HepG2 (cell line): Measurements from ENCODE around the gene MYH7. TPM values are rescaled to one million over a fixed set of nuclear protein-coding genes. Genes with fewer than 3 reads are reported as not detected.

ENCODE experiments used
- CBX1 ChIP-seq: IDR thresholded peaks from one replicate; pipeline ENCODE4 v1.6.1; 2016; ENCODE audit warnings: antibody characterized with exemption, low read depth
- DPF2 ChIP-seq: sonication (generic); formaldehyde crosslinking; IDR thresholded peaks from 2 replicates; pipeline ENCODE4 v1.4.0; 2020; ENCODE audit warnings: mild to moderate bottlenecking, low read depth, missing genetic modification reagents, borderline replicate concordance
- ELF3 ChIP-seq: IDR thresholded peaks from 2 replicates; pipeline ENCODE4 v1.6.1; 2016; ENCODE audit warnings: missing genetic modification reagents, missing compliant biosample characterization
- HIVEP1 ChIP-seq: sonication (generic); formaldehyde crosslinking; IDR thresholded peaks from 2 replicates; pipeline ENCODE4 v1.4.0; 2020; ENCODE audit warnings: mild to moderate bottlenecking, missing genetic modification reagents
- HNRNPLL ChIP-seq: fragments of 200-400 bp; formaldehyde crosslinking; IDR thresholded peaks from 2 replicates; pipeline ENCODE4 v1.6.1; 2017; ENCODE audit warnings: mild to moderate bottlenecking, low read depth, low read length; ENCODE audit not compliant: poor library complexity, severe bottlenecking
- HOXA7 ChIP-seq: sonication (generic); formaldehyde crosslinking; IDR thresholded peaks from 2 replicates; pipeline ENCODE4 v1.8.1; 2022; ENCODE audit warnings: mild to moderate bottlenecking, missing genetic modification reagents, moderate library complexity
- KDM6A ChIP-seq: IDR thresholded peaks from 2 replicates; pipeline ENCODE4 v1.6.1; 2016; ENCODE audit warnings: low read depth
- NCOA5 ChIP-seq: sonication (generic); formaldehyde crosslinking; IDR thresholded peaks from 2 replicates; pipeline ENCODE4 v1.4.0; 2020; ENCODE audit warnings: missing genetic modification reagents
- REL ChIP-seq: sonication (generic); formaldehyde crosslinking; conservative IDR thresholded peaks from 2 replicates; pipeline ENCODE4 v1.8.0; 2022; ENCODE audit warnings: mild to moderate bottlenecking, missing genetic modification reagents, moderate library complexity
- ZBTB21 ChIP-seq: sonication (generic); formaldehyde crosslinking; IDR thresholded peaks from 2 replicates; pipeline ENCODE4 v1.4.0; 2020; ENCODE audit warnings: missing genetic modification reagents
- ZC3H4 ChIP-seq: sonication (generic); formaldehyde crosslinking; IDR thresholded peaks from 2 replicates; pipeline ENCODE4 v1.4.0; 2020; ENCODE audit warnings: missing genetic modification reagents, borderline replicate concordance
- ZNF296 ChIP-seq: sonication (generic); formaldehyde crosslinking; conservative IDR thresholded peaks from 2 replicates; pipeline ENCODE4 v1.5.0; 2020; ENCODE audit warnings: mild to moderate bottlenecking, missing genetic modification reagents
- polyA plus RNA-seq, 8 experiments: library from polyadenylated mRNA; depleted of rRNA in 3 of 8; stranded (reverse) in 7 of 8; unstranded in 1 of 8; fragments of >200 nt; fragmentation: Illumina TruSeq in 4 of 8; extraction: Trizol in 4 of 8; gene quantifications; 2 replicates each; pipeline versions ENCODE4 v1.2.1 to v1.2.3, GENCODE V29; 2011 to 2016; ENCODE audit warnings: low read depth in 4 of 8, missing spikeins in 1 of 8, mixed read lengths in 1 of 8; ENCODE audit not compliant: insufficient read depth in 1 of 8
- total RNA-seq, 5 experiments: library from RNA; depleted of rRNA; stranded (reverse); fragments of >200 nt; fragmentation: Illumina TruSeq; extraction: Trizol; gene quantifications; 2 replicates each; pipeline ENCODE4 v1.2.3, GENCODE V29; 2016; ENCODE audit warnings: low read depth in 1 of 5
- TF ChIP-seq, protein P1 (sequence below): sonication (generic); formaldehyde crosslinking; IDR thresholded peaks from 2 replicates; pipeline ENCODE4 v1.4.0; 2020; ENCODE audit warnings: missing genetic modification reagents
- TF ChIP-seq, protein P2 (sequence below): sonication (generic); formaldehyde crosslinking; IDR thresholded peaks from 2 replicates; pipeline ENCODE4 v1.4.0; 2020; ENCODE audit warnings: missing genetic modification reagents, borderline replicate concordance
- TF ChIP-seq, protein P3 (sequence below): sonication (generic); formaldehyde crosslinking; IDR thresholded peaks from 2 replicates; pipeline ENCODE4 v1.9.0; 2021; ENCODE audit warnings: mild to moderate bottlenecking, missing genetic modification reagents
- TF ChIP-seq, protein P4 (sequence below): sonication (generic); formaldehyde crosslinking; IDR thresholded peaks from 2 replicates; pipeline ENCODE4 v1.8.0; 2022; ENCODE audit warnings: missing genetic modification reagents, mild to moderate bottlenecking, moderate library complexity, borderline replicate concordance

The MYH7 gene
- total and polyA plus RNA-seq, 2 of the 13 experiments (the other 11 are each of a cell fraction or from before 2014, with no cell fraction given): 0.04 TPM; not detected in 1

DNA sequence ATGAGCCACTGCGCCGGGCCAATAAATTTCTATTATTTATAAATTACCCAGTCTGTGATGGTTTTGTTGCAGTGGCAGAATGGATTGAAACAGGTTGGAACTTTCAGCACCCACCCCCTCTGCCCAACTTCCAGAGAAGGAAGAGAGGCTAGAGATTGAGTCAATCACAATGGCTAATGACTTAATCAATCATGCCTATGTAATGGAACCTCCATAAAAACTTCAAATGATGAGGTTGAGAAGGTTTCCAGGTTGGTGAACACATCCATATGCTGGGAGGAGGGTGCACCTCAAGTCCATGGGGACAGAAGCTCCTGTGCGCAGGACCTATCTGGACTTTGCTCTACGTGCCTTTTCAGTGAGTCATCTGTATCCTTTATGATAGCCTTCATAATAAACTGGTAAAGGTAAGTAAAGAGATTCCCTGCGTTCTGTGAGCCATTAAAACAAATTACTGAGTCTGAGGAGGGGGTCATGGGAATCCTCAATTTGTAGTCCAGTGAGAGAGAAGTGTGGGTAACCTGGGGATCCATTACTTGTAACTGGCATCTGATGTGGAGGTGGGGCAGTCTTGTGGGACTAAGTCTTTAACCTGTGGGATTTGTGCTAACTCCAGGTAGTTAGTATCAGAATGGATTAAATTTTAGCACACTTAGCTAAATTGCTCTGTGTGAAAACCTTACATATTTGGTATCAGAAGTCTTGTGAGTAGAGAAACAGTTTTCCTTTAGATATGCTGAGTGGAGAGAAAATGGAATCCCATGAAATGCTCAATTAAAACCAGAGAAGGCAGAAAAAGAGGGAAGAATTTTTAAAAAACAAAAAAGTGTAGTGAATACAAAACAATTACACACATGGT lies 22.4 kb upstream of the MYH7 start (continued):
- TF ChIP-seq, protein P1, sequence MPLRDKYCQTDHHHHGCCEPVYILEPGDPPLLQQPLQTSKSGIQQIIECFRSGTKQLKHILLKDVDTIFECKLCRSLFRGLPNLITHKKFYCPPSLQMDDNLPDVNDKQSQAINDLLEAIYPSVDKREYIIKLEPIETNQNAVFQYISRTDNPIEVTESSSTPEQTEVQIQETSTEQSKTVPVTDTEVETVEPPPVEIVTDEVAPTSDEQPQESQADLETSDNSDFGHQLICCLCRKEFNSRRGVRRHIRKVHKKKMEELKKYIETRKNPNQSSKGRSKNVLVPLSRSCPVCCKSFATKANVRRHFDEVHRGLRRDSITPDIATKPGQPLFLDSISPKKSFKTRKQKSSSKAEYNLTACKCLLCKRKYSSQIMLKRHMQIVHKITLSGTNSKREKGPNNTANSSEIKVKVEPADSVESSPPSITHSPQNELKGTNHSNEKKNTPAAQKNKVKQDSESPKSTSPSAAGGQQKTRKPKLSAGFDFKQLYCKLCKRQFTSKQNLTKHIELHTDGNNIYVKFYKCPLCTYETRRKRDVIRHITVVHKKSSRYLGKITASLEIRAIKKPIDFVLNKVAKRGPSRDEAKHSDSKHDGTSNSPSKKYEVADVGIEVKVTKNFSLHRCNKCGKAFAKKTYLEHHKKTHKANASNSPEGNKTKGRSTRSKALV (CRISPR knock-in tag): no peak
- TF ChIP-seq ZC3H4 (CRISPR knock-in tag) (no peak), HOXA7 (CRISPR knock-in tag) (no peak), CBX1 (no peak), NCOA5 (no peak), ZNF296 (CRISPR knock-in tag) (no peak), ZBTB21 (CRISPR knock-in tag) (no peak), ELF3 (peak; percentile 84), KDM6A (CRISPR knock-in tag) (0 out of 2 replicates have a peak, but pooled peaks have one; percentile 42), HIVEP1 (CRISPR knock-in tag) (no peak), HNRNPLL (no peak), REL (CRISPR knock-in tag) (no peak), DPF2 (CRISPR knock-in tag) (peak; percentile 51; the same call in 1 of the 2 replicates)
- TF ChIP-seq, protein P2, sequence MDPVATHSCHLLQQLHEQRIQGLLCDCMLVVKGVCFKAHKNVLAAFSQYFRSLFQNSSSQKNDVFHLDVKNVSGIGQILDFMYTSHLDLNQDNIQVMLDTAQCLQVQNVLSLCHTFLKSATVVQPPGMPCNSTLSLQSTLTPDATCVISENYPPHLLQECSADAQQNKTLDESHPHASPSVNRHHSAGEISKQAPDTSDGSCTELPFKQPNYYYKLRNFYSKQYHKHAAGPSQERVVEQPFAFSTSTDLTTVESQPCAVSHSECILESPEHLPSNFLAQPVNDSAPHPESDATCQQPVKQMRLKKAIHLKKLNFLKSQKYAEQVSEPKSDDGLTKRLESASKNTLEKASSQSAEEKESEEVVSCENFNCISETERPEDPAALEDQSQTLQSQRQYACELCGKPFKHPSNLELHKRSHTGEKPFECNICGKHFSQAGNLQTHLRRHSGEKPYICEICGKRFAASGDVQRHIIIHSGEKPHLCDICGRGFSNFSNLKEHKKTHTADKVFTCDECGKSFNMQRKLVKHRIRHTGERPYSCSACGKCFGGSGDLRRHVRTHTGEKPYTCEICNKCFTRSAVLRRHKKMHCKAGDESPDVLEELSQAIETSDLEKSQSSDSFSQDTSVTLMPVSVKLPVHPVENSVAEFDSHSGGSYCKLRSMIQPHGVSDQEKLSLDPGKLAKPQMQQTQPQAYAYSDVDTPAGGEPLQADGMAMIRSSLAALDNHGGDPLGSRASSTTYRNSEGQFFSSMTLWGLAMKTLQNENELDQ: 0 out of 2 replicates have a peak, but pooled peaks have one; percentile 47
- TF ChIP-seq, protein P3, sequence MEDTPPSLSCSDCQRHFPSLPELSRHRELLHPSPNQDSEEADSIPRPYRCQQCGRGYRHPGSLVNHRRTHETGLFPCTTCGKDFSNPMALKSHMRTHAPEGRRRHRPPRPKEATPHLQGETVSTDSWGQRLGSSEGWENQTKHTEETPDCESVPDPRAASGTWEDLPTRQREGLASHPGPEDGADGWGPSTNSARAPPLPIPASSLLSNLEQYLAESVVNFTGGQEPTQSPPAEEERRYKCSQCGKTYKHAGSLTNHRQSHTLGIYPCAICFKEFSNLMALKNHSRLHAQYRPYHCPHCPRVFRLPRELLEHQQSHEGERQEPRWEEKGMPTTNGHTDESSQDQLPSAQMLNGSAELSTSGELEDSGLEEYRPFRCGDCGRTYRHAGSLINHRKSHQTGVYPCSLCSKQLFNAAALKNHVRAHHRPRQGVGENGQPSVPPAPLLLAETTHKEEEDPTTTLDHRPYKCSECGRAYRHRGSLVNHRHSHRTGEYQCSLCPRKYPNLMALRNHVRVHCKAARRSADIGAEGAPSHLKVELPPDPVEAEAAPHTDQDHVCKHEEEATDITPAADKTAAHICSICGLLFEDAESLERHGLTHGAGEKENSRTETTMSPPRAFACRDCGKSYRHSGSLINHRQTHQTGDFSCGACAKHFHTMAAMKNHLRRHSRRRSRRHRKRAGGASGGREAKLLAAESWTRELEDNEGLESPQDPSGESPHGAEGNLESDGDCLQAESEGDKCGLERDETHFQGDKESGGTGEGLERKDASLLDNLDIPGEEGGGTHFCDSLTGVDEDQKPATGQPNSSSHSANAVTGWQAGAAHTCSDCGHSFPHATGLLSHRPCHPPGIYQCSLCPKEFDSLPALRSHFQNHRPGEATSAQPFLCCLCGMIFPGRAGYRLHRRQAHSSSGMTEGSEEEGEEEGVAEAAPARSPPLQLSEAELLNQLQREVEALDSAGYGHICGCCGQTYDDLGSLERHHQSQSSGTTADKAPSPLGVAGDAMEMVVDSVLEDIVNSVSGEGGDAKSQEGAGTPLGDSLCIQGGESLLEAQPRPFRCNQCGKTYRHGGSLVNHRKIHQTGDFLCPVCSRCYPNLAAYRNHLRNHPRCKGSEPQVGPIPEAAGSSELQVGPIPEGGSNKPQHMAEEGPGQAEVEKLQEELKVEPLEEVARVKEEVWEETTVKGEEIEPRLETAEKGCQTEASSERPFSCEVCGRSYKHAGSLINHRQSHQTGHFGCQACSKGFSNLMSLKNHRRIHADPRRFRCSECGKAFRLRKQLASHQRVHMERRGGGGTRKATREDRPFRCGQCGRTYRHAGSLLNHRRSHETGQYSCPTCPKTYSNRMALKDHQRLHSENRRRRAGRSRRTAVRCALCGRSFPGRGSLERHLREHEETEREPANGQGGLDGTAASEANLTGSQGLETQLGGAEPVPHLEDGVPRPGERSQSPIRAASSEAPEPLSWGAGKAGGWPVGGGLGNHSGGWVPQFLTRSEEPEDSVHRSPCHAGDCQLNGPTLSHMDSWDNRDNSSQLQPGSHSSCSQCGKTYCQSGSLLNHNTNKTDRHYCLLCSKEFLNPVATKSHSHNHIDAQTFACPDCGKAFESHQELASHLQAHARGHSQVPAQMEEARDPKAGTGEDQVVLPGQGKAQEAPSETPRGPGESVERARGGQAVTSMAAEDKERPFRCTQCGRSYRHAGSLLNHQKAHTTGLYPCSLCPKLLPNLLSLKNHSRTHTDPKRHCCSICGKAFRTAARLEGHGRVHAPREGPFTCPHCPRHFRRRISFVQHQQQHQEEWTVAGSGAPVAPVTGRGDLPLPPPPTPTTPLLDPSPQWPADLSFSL (CRISPR knock-in tag): no peak
- TF ChIP-seq, protein P4, sequence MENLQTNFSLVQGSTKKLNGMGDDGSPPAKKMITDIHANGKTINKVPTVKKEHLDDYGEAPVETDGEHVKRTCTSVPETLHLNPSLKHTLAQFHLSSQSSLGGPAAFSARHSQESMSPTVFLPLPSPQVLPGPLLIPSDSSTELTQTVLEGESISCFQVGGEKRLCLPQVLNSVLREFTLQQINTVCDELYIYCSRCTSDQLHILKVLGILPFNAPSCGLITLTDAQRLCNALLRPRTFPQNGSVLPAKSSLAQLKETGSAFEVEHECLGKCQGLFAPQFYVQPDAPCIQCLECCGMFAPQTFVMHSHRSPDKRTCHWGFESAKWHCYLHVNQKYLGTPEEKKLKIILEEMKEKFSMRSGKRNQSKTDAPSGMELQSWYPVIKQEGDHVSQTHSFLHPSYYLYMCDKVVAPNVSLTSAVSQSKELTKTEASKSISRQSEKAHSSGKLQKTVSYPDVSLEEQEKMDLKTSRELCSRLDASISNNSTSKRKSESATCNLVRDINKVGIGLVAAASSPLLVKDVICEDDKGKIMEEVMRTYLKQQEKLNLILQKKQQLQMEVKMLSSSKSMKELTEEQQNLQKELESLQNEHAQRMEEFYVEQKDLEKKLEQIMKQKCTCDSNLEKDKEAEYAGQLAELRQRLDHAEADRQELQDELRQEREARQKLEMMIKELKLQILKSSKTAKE: no peak
